ENCODE measurements around the gene DNAJB9. TPM values are rescaled to one million over a fixed set of nuclear protein-coding genes. Genes with fewer than 3 reads are reported as not detected.

Gene DNAJB9
- total RNA-seq, 1 donor from 2014 or later: 18.6 TPM

DNA sequence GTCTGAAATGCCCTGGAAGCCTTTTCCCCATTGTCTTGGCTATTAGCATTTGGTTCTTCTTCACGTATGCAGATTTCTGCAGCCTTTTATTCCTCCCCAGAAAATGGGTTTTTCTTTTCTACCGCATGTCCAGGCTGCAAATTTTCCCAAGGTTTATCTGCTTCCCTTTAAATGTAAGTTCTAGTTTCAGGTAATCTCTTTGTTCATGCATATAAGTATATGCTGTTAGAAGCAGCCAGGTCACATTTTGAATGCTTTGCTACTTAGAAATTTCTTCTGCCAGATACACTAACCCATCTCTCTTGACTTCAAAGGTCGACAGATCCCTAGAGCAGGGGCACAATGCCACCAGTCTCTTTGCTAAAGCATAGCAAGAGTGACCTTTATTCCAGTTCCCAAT is 12.5 kb upstream of the DNAJB9 start:
- peaks cover 1% of the 10 kb centered on the region for H3K27me3 Mint-ChIP-seq (ENCODE audit: unreplicated experiment)
- TF ChIP-seq, protein P1, sequence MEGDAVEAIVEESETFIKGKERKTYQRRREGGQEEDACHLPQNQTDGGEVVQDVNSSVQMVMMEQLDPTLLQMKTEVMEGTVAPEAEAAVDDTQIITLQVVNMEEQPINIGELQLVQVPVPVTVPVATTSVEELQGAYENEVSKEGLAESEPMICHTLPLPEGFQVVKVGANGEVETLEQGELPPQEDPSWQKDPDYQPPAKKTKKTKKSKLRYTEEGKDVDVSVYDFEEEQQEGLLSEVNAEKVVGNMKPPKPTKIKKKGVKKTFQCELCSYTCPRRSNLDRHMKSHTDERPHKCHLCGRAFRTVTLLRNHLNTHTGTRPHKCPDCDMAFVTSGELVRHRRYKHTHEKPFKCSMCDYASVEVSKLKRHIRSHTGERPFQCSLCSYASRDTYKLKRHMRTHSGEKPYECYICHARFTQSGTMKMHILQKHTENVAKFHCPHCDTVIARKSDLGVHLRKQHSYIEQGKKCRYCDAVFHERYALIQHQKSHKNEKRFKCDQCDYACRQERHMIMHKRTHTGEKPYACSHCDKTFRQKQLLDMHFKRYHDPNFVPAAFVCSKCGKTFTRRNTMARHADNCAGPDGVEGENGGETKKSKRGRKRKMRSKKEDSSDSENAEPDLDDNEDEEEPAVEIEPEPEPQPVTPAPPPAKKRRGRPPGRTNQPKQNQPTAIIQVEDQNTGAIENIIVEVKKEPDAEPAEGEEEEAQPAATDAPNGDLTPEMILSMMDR (IDR thresholded peaks at IDR 0.05; ENCODE audit: unreplicated experiment): no peak
- peaks cover 6% of the 10 kb centered on the region for H3K4me1 Mint-ChIP-seq (ENCODE audit: unreplicated experiment)
- H3K27ac Mint-ChIP-seq (ENCODE audit: unreplicated experiment): no peak overlapping the region
- H3K9me3 Mint-ChIP-seq (ENCODE audit: unreplicated experiment): peaks cover 8% of the 10 kb centered on the region
- peak overlapping the region; percentile 48 for H3K4me3 Mint-ChIP-seq (ENCODE audit: unreplicated experiment)
- DNase-seq (ENCODE audit: low spot score): no peak
- H3K36me3 Mint-ChIP-seq (ENCODE audit: low read depth, unreplicated experiment): peaks cover 23% of the 10 kb centered on the region

DNA sequence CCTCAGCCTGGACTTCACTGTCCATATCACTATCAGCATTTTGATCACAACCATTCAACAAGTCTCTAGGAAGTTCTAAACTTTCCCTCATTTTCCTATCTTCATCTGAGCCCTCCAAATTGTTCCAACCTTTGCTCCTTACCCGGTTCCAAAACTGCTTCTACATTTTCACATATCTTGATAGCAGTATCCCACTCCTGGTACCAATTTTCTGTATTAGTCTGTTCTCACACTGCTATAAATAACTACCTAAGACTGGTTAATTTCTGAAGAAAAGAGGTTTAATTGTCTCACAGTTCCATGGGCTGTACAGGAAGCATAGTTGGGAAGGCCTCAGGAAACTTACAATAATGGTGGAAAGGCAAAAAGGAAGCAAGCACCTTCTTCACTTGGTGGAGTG is 12.1 kb upstream of the DNAJB9 start:
- H3K27me3 Mint-ChIP-seq (ENCODE audit: unreplicated experiment): peaks cover 1% of the 10 kb centered on the region
- no peak overlapping the region for H3K27ac Mint-ChIP-seq (ENCODE audit: unreplicated experiment)
- peak overlapping the region; percentile 48 for H3K4me3 Mint-ChIP-seq (ENCODE audit: unreplicated experiment)
- peaks cover 23% of the 10 kb centered on the region for H3K36me3 Mint-ChIP-seq (ENCODE audit: low read depth, unreplicated experiment)
- H3K4me1 Mint-ChIP-seq (ENCODE audit: unreplicated experiment): peaks cover 6% of the 10 kb centered on the region
- DNase-seq (ENCODE audit: low spot score): no peak
- TF ChIP-seq, protein P1 (IDR thresholded peaks at IDR 0.05; ENCODE audit: unreplicated experiment): no peak
- peaks cover 8% of the 10 kb centered on the region for H3K9me3 Mint-ChIP-seq (ENCODE audit: unreplicated experiment)

DNA sequence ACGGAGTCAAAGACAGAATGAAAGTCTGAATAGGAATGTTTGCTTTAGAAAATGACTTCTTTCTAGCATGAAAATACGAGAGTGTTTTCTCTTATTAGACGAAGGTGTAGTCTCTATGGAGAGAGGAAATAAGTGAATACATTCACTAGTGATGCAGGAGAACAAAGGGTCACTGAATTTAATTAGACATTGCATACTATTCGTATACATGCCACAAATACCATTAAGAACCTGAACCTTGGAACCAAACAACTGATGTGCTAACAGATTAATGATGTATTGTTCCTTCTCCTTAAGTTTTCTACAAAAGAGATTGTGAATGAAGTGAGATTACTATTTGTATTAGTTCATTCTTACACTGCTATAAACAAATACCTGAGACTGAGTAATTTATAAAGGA is 10.4 kb upstream of the DNAJB9 start:
- no peak for DNase-seq (ENCODE audit: low spot score)
- Mint-ChIP-seq H3K4me3 (ENCODE audit: unreplicated experiment) (no peak overlapping the region), H3K4me1 (ENCODE audit: unreplicated experiment) (no peaks in the 10 kb centered on the region), H3K36me3 (ENCODE audit: low read depth, unreplicated experiment) (peaks cover 24% of the 10 kb centered on the region), H3K27ac (ENCODE audit: unreplicated experiment) (no peak overlapping the region), H3K27me3 (ENCODE audit: unreplicated experiment) (peaks cover 1% of the 10 kb centered on the region), H3K9me3 (ENCODE audit: unreplicated experiment) (peaks cover 8% of the 10 kb centered on the region)
- TF ChIP-seq, protein P1 (IDR thresholded peaks at IDR 0.05; ENCODE audit: unreplicated experiment): no peak

DNA sequence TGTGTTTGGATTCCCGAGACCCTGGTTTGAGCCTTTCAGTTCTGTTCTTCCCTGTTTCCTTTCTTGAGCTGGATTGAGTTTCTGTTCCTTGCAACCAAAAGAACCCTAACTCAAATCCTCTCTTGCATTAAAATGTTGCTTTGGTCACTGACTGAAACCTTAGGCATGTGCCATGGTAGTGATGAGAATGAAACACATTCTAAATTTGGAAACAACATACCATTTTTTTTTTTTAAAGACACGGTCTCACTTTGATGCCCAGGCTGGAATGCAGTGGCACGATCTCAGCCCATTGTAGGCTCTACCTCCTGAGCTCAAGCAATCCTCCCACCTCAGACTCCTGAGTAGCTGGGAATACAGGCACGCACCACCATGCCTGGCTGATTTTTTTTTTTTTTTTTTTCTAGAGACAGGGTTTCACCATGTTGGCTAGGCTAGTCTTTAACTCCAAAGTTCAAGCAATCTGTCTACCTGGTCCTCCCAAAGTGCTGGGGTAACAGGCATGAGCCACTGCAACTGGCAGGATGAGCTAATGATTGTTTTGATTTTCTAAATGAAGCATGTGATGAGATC is 8.5 kb upstream of the DNAJB9 start:
- no peaks in the 10 kb centered on the region for H3K4me1 Mint-ChIP-seq (ENCODE audit: unreplicated experiment)
- H3K27me3 Mint-ChIP-seq (ENCODE audit: unreplicated experiment): peaks cover 1% of the 10 kb centered on the region
- H3K27ac Mint-ChIP-seq (ENCODE audit: unreplicated experiment): no peak overlapping the region
- TF ChIP-seq, protein P1 (IDR thresholded peaks at IDR 0.05; ENCODE audit: unreplicated experiment): no peak
- peaks cover 8% of the 10 kb centered on the region for H3K9me3 Mint-ChIP-seq (ENCODE audit: unreplicated experiment)
- H3K36me3 Mint-ChIP-seq (ENCODE audit: low read depth, unreplicated experiment): peaks cover 26% of the 10 kb centered on the region
- no peak overlapping the region for H3K4me3 Mint-ChIP-seq (ENCODE audit: unreplicated experiment)
- no peak for DNase-seq (ENCODE audit: low spot score)

DNA sequence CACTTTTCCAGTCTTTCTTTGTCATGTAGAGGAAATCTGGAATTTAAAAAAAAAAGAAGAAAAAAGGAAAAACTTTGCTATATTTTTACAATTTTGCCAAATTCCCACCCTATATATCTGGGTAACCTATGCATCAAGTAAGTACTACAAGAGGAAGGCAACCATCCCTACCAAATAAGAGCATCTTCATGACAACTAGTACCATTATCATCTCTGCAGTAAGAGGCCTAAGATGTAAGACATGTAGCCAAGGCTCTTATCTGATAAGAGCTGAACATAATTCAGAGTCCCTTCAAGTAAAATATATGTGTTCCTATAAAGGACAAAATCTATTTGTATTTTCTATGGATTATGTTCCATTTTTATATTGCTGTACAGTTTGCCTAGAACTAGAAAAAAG is 3.7 kb upstream of the DNAJB9 start:
- Mint-ChIP-seq H3K4me3 (ENCODE audit: unreplicated experiment) (no peak overlapping the region), H3K27me3 (ENCODE audit: unreplicated experiment) (peaks cover 7% of the 10 kb centered on the region), H3K4me1 (ENCODE audit: unreplicated experiment) (peaks cover 17% of the 10 kb centered on the region), H3K27ac (ENCODE audit: unreplicated experiment) (peak overlapping the region; percentile 68), H3K9me3 (ENCODE audit: unreplicated experiment) (no peaks in the 10 kb centered on the region), H3K36me3 (ENCODE audit: low read depth, unreplicated experiment) (peaks cover 16% of the 10 kb centered on the region)
- no peak for DNase-seq (ENCODE audit: low spot score)
- TF ChIP-seq, protein P1 (IDR thresholded peaks at IDR 0.05; ENCODE audit: unreplicated experiment): no peak

Data from endothelial cell (in vitro differentiated cells).